Measurements from ENCODE around the gene KLHL22. TPM values are rescaled to one million over a fixed set of nuclear protein-coding genes. Genes with fewer than 3 reads are reported as not detected.
A peak's percentile ranks its signal among the peaks of the same experiment; 100 is the strongest.
"Not testable (repeated sequence)": the region's sequence is repeated elsewhere in the genome, so short reads cannot be mapped to it uniquely, and the experiment has no call there.

The KLHL22 gene
- total RNA-seq, 4 donors from 2014 or later: 12.3 to 29.7 (median 18.3) TPM

DNA sequence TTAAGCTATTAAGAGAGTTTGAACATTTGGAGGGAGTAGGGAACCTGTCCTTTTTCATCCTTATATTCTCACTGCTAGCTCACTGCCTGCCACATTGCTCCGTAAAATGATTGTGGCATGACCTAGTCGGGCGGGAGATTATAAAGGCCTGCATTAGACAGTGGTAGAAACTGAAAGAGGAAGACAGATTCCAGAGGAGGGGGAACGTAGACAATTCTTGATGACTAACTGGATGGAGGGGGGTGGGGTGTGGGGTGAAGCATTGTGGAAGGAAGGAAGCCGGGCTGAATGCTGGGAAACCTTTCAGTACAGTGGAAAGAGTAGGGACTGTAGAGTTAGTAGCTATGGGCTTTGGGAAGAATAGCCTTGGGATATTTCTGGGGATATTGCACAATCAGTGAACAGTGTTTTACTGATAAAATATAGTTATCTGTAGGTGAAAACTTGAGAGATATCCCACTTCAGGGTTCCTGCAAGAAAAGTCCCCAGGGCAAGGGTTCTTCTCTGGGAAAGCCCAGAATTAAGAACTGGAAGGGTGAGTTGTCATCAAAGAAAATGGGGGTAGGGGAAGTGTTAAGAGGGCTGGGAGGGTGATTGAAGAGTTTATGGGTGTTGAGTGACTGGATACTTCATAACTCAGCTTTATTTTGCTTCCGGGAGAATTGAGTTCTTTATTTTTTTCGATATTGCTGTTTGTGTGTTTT lies 13.9 kb upstream of the KLHL22 start:
- H3K4me1 ChIP-seq: peaks cover 54% of the 10 kb centered on the region
- TF ChIP-seq POLR2AphosphoS5 (IDR thresholded peaks at IDR 0.05) (no peak), POLR2A (IDR thresholded peaks at IDR 0.05) (peak in 1 of 2 donors; percentile 28)
- no peaks in the 10 kb centered on the region for H3K9me3 ChIP-seq
- H3K4me3 ChIP-seq: peak overlapping the region; percentile 89
- H3K27me3 ChIP-seq: no peaks in the 10 kb centered on the region
- 12% methylated on average over 7 of the region's 7 CpGs for WGBS
- peak overlapping the region; percentile 99 for H3K27ac ChIP-seq
- peaks cover 2% of the 10 kb centered on the region for H3K36me3 ChIP-seq
- peak; percentile 83 to 90 for DNase-seq (ENCODE audit: low spot score in 2 of 2)

DNA sequence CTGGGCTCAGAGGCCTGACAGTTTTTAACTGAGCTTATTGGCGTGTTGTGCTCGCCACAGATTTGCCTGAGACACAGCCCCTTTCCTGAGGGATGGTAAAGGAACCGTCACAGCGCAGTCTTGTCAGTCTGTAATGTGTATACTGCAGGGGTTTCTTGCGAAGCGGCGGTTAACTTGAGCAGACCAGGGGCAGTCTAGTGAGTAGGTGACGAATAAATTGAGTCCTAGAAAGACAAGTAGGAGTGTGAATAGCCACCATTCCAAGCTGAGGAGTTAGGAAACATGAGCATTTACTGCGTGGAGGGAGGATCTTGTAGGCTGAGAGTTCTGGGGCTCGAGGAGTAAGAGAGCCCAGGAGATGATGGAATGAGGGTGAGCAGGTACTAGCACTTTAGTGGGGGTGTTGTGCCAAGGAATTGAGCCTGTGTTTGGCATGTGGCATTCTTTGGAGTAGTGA lies 13.2 kb upstream of the KLHL22 start:
- peaks cover 2% of the 10 kb centered on the region for H3K36me3 ChIP-seq
- peak overlapping the region; percentile 89 for H3K4me3 ChIP-seq
- no peaks in the 10 kb centered on the region for H3K9me3 ChIP-seq
- peaks cover 54% of the 10 kb centered on the region for H3K4me1 ChIP-seq
- H3K27me3 ChIP-seq: no peaks in the 10 kb centered on the region
- no peak for DNase-seq (ENCODE audit: low spot score in 2 of 2)
- TF ChIP-seq, protein P1, sequence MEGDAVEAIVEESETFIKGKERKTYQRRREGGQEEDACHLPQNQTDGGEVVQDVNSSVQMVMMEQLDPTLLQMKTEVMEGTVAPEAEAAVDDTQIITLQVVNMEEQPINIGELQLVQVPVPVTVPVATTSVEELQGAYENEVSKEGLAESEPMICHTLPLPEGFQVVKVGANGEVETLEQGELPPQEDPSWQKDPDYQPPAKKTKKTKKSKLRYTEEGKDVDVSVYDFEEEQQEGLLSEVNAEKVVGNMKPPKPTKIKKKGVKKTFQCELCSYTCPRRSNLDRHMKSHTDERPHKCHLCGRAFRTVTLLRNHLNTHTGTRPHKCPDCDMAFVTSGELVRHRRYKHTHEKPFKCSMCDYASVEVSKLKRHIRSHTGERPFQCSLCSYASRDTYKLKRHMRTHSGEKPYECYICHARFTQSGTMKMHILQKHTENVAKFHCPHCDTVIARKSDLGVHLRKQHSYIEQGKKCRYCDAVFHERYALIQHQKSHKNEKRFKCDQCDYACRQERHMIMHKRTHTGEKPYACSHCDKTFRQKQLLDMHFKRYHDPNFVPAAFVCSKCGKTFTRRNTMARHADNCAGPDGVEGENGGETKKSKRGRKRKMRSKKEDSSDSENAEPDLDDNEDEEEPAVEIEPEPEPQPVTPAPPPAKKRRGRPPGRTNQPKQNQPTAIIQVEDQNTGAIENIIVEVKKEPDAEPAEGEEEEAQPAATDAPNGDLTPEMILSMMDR (IDR thresholded peaks at IDR 0.05): no peak
- no peak for TF ChIP-seq POLR2AphosphoS5 (IDR thresholded peaks at IDR 0.05)
- TF ChIP-seq POLR2A (IDR thresholded peaks at IDR 0.05): no peak
- TF ChIP-seq EP300 (IDR thresholded peaks at IDR 0.05): no peak
- H3K27ac ChIP-seq: peak overlapping the region; percentile 99
- 21% methylated on average over 10 of the region's 10 CpGs for WGBS

DNA sequence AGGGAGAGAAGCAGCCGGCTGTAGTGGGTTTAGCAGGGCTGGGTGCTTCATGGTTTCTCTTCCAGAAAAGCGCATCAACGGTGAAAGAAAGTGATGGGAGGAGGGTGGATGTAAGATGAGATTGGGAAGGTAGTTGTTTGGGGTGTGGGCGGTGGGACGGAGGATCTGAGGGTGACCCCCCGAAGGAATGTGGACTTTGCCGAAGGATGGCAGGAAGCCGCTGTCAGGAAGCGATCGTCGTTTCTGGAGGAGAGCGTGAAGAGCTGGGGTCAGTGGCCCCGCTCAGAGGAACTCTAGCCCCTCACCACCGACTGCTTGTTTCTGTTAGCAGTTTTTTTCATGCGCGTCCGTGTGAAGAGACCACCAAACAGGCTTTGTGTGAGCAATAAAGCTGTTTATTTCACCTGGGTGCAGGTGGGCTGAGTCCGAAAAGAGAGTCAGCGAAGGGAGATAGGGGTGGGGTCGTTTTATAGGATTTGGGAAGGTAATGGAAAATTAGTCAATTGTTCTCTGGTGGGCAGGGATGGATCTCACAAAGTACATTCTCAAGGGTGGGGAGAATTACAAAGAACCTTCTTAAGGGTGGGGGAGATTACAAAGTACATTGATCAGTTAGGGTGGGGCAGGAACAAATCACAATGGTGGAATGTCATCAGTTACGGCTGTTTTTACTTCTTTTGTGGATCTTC lies 12.6 kb upstream of the KLHL22 start:
- 1% methylated on average over 21 of the region's 21 CpGs for WGBS
- H3K9me3 ChIP-seq; DNase-seq (ENCODE audit: low spot score in 2 of 2); H3K36me3 ChIP-seq; H3K27me3 ChIP-seq: not testable (repeated sequence)
- Histone ChIP-seq H3K4me1 (peaks cover 56% of the 10 kb centered on the region), H3K27ac (peak overlapping the region; percentile 99), H3K4me3 (peak overlapping the region; percentile 89)

DNA sequence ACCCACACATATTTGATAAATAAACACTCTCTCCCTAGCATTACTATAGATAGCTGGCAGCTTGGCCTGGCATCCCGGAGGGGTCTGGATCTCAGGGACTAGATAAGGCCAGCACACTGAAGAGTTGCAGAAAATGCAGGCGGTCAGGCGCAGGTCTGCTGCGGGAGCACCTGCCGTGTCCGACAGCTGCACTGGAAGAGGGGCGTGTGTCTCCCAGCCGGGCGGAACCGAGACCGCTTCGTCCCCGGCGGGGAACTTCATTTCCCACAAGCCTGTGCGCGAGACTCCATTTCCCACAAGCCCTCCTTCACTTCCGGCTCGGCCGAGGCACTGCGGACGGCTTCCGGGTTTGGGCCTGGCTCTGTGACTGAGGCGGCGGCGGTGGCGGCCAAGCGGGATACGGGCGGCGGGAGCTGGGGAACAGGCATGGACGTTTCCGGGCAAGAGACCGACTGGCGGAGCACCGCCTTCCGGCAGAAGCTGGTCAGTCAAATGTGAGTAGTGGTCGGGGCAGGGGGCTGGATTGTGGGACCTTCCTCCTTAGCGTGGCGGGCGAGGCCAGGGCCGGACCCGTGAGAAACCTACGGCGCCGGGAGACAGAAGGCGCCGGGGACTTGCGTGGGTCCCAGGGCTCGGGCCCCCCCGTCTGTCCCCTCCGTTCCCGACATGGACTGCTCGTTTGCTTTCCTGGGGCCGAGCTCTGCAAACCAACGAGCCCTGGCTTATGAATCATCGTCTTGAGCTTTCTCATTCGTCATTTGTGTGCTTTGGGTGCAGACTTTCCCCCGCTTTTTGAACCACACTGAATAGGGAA lies 11.9 kb upstream of the KLHL22 start, which contains the start of gene MED15:
Gene MED15, plus strand, starts transcription at position 358 of the 814 bp plus-strand sequence. Its CDS starts 69 bp downstream, at position 427.
- H3K27ac ChIP-seq: peak within 1 kb of the TSS; percentile 99
- H3K4me1 ChIP-seq: peaks cover 56% of the 10 kb centered on the region
- H3K9me3 ChIP-seq: no peaks in the 10 kb centered on the region
- TF ChIP-seq EP300 (IDR thresholded peaks at IDR 0.05) (no peak), POLR2A (IDR thresholded peaks at IDR 0.05) (peak; percentile 29 to 67), POLR2AphosphoS5 (IDR thresholded peaks at IDR 0.05) (peak; percentile 68 to 81 (median 76))
- TF ChIP-seq, protein P1 (IDR thresholded peaks at IDR 0.05): no peak
- H3K4me3 ChIP-seq: peak within 1 kb of the TSS; percentile 89
- H3K36me3 ChIP-seq: no peaks in the 10 kb centered on the region
- peak; percentile 95 to 96 for DNase-seq (ENCODE audit: low spot score in 2 of 2)
- whole genome bisulfite sequencing: 1% methylated on average over 40 of the region's 58 CpGs
- no peaks in the 10 kb centered on the region for H3K27me3 ChIP-seq

DNA sequence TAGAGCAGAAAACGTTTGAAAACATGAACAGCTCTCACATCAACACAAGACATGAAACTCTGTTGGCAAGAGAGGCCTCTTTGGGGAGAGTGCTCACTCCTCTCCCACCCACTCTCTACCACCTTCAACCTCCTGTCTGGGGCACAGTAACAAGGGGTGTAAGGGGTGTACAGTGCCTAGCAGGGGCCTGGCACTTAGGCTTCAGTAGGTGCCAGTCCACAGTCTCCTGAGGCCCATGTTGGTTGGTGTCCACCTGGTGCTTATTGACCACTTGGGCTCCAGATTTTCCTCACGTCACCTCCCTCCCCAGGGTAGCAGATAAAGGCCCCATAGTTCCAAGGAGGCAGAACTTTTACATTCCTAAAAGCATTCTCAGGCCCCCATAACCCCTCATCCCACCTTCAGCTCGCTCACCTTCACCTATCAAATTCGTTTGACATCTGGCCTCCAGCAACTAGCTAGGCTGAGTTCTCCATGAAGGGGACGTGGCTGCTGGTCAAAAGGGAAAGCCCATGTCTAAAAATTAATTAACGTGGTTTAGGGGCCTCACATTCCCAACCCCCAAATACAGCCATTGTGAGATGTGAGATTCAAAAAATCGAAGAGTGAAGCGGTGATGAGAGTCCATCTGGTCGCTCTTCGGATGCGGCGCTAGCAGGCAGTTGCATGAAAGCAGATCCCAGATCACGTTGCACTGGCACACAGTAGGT lies 11.1 kb upstream of the KLHL22 start:
- peak overlapping the region; percentile 89 for H3K4me3 ChIP-seq
- peaks cover 50% of the 10 kb centered on the region for H3K4me1 ChIP-seq
- no peak for TF ChIP-seq POLR2A (IDR thresholded peaks at IDR 0.05)
- peak overlapping the region; percentile 99 for H3K27ac ChIP-seq
- no peak for DNase-seq (ENCODE audit: low spot score in 2 of 2)
- 72% methylated on average over 13 of the region's 13 CpGs for WGBS
- H3K36me3 ChIP-seq: no peaks in the 10 kb centered on the region
- H3K9me3 ChIP-seq: no peaks in the 10 kb centered on the region
- no peaks in the 10 kb centered on the region for H3K27me3 ChIP-seq

DNA sequence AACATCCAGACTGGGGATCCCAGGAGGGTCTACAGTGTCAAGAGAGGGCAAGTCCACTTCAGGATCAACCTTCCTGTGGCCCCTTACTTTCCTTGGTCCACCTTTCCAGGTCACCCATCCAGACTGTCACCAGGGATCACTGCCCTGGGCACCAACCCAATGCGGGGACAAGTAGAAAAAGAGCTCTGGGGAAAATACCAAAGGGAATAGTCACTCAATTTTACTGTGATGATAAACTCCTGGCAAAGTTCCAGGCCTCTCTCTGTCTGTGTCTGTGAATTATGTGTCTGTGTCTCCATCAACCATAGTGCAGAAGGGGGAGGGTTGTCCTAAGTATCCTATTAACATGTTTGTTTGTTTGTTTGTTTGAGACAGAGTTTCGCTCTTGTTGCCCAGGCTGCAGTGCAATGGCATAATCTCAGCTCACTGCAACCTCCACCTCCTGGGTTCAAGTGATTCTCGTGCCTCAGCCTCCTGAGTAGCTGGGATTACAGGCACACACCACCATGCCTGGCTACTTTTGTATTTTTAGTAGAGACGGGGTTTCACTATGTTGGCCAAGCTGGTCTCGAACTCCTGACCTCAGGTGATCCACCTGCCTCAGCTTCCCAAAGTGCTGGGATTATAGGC lies 8.8 kb upstream of the KLHL22 start:
- DNase-seq (ENCODE audit: low spot score in 2 of 2): not testable (repeated sequence)
- WGBS: 69% methylated on average over 5 of the region's 5 CpGs

More for the DNA sequence above, 8.8 kb upstream of the KLHL22 start:
- not testable (repeated sequence) for H3K27ac ChIP-seq, H3K27me3 ChIP-seq, H3K9me3 ChIP-seq, H3K4me3 ChIP-seq
- peaks cover 10% of the 10 kb centered on the region for H3K36me3 ChIP-seq
- H3K4me1 ChIP-seq: peaks cover 27% of the 10 kb centered on the region
